Mesendoderm (in vitro differentiated cells): ENCODE measurements around the gene PRKN.

Experiments
- DNase-seq: peaks from one replicate; pipeline ENCODE4 v3.0.0; 2013
- H2AK5ac ChIP-seq: 2 replicates; pipeline ENCODE4 v1.6.1; 2013; ENCODE audit warnings: low read length, inconsistent platforms
- H2BK120ac ChIP-seq: 2 replicates; pipeline ENCODE4 v1.6.1; 2013; ENCODE audit warnings: low read depth, mild to moderate bottlenecking, low read length, moderate library complexity, mixed read lengths
- H2BK15ac ChIP-seq: replicated peaks from 2 replicates; pipeline ENCODE4 v1.6.1; 2013; ENCODE audit warnings: low read depth, mild to moderate bottlenecking, moderate library complexity
- H2BK5ac ChIP-seq: 2 replicates; pipeline ENCODE4 v1.6.1; 2013; ENCODE audit warnings: low read length, inconsistent platforms
- H3K18ac ChIP-seq: 2 replicates; pipeline ENCODE4 v1.6.1; 2013; ENCODE audit warnings: mild to moderate bottlenecking, low read length, mixed read lengths
- H3K23ac ChIP-seq: one replicate; pipeline ENCODE4 v1.6.1; 2013; ENCODE audit warnings: low read length
- H3K27ac ChIP-seq: 2 replicates; pipeline ENCODE4 v1.5.1; 2013; ENCODE audit warnings: low read depth, mild to moderate bottlenecking, inconsistent platforms, low read length, moderate library complexity
- H3K27me3 ChIP-seq: 2 replicates; pipeline ENCODE4 v1.6.1; 2013; ENCODE audit warnings: low read length, control low read depth, mild to moderate bottlenecking, inconsistent platforms; ENCODE audit not compliant: insufficient read depth, poor library complexity
- H3K36me3 ChIP-seq: 2 replicates; pipeline ENCODE4 v1.6.1; 2013; ENCODE audit warnings: low read length, inconsistent platforms; ENCODE audit not compliant: control insufficient read depth, insufficient read depth
- H3K4ac ChIP-seq: one replicate; pipeline ENCODE4 v1.6.1; 2013; ENCODE audit warnings: low read depth, mild to moderate bottlenecking, low read length, moderate library complexity
- H3K4me1 ChIP-seq: 2 replicates; pipeline ENCODE4 v1.6.1; 2013; ENCODE audit warnings: low read depth, low read length, inconsistent platforms; ENCODE audit not compliant: control insufficient read depth
- H3K4me2 ChIP-seq: 2 replicates; pipeline ENCODE4 v1.6.1; 2013; ENCODE audit warnings: low read length
- H3K4me3 ChIP-seq: 2 replicates; pipeline ENCODE4 v1.5.1; 2013; ENCODE audit warnings: mild to moderate bottlenecking, low read length
- H3K56ac ChIP-seq: one replicate; pipeline ENCODE4 v1.6.1; 2013; ENCODE audit warnings: low read length
- H3K79me1 ChIP-seq: 2 replicates; pipeline ENCODE4 v1.6.1; 2013; ENCODE audit warnings: low read length, inconsistent platforms
- H3K79me2 ChIP-seq: 2 replicates; pipeline ENCODE4 v1.6.1; 2013; ENCODE audit warnings: mild to moderate bottlenecking, low read length; ENCODE audit not compliant: control insufficient read depth, insufficient read depth
- H3K9ac ChIP-seq: 2 replicates; pipeline ENCODE4 v1.6.1; 2013; ENCODE audit warnings: low read length, inconsistent platforms
- H4K5ac ChIP-seq: one replicate; pipeline ENCODE4 v1.6.1; 2013; ENCODE audit warnings: low read length
- H4K8ac ChIP-seq: one replicate; pipeline ENCODE4 v1.6.1; 2013; ENCODE audit warnings: low read depth, mild to moderate bottlenecking, control low read depth, low read length, moderate library complexity
- WGBS: extraction: QIAGEN DNeasy Blood & Tissue Kit; methylation state at CpG from one replicate; pipeline ENCODE4 v1.1.7; 2013; ENCODE audit warnings: low lambda C conversion rate, missing lambda C conversion rate; ENCODE audit not compliant: insufficient coverage; ENCODE audit errors: extremely low coverage; 5-methylcytosine and 5-hydroxymethylcytosine counted together

PRKN gene

GRCh38 chr6:161408041-161408440 is 1319.5 kb downstream of the PRKN start:
- Histone ChIP-seq H3K18ac (no peak overlapping the region), H2BK120ac (no peak overlapping the region), H3K4me3 (no peak overlapping the region), H3K23ac (no peak overlapping the region), H2AK5ac (no peak overlapping the region), H3K79me1 (no peaks in the 10 kb centered on the region), H2BK5ac (no peak overlapping the region), H3K27me3 (no peaks in the 10 kb centered on the region), H3K36me3 (no peaks in the 10 kb centered on the region), H3K4me2 (no peak overlapping the region), H4K8ac (no peak overlapping the region), H3K56ac (no peak overlapping the region), H3K4me1 (no peaks in the 10 kb centered on the region), H3K9ac (no peak overlapping the region), H3K27ac (no peak overlapping the region), H3K79me2 (no peaks in the 10 kb centered on the region), H4K5ac (no peak overlapping the region), H2BK15ac (no peak overlapping the region), H3K4ac (no peak overlapping the region)
- DNase-seq, result no peak
- WGBS, result no CpG with 5 or more reads among the region's 8 CpGs

GRCh38 chr6:161407581-161407980 is 1320.0 kb downstream of the PRKN start:
- Histone ChIP-seq H3K27me3 (no peaks in the 10 kb centered on the region), H3K79me2 (no peaks in the 10 kb centered on the region), H3K4me3 (no peak overlapping the region), H3K23ac (no peak overlapping the region), H2BK5ac (no peak overlapping the region), H2AK5ac (no peak overlapping the region), H4K8ac (no peak overlapping the region), H3K4ac (no peak overlapping the region), H3K56ac (no peak overlapping the region), H4K5ac (no peak overlapping the region), H3K18ac (no peak overlapping the region), H3K4me2 (no peak overlapping the region), H3K79me1 (no peaks in the 10 kb centered on the region), H2BK120ac (no peak overlapping the region), H3K27ac (peak overlapping the region; percentile 26), H3K4me1 (no peaks in the 10 kb centered on the region), H2BK15ac (no peak overlapping the region), H3K36me3 (no peaks in the 10 kb centered on the region), H3K9ac (no peak overlapping the region)
- WGBS, result no CpG with 5 or more reads among the region's 4 CpGs
- DNase-seq, result no peak

GRCh38 chr6:161407115-161407514 is 1320.5 kb downstream of the PRKN start:
- Histone ChIP-seq H2BK120ac (no peak overlapping the region), H3K18ac (no peak overlapping the region), H3K23ac (no peak overlapping the region), H3K56ac (no peak overlapping the region), H3K79me1 (no peaks in the 10 kb centered on the region), H3K9ac (no peak overlapping the region), H3K79me2 (no peaks in the 10 kb centered on the region), H3K4me3 (no peak overlapping the region), H2AK5ac (no peak overlapping the region), H3K4me1 (peaks cover 3% of the 10 kb centered on the region), H3K27ac (no peak overlapping the region), H2BK15ac (no peak overlapping the region), H4K8ac (no peak overlapping the region), H2BK5ac (no peak overlapping the region), H3K4me2 (no peak overlapping the region), H3K36me3 (no peaks in the 10 kb centered on the region), H4K5ac (no peak overlapping the region), H3K4ac (no peak overlapping the region), H3K27me3 (no peaks in the 10 kb centered on the region)
- no CpG with 5 or more reads among the region's 2 CpGs for WGBS
- DNase-seq, result no peak

GRCh38 chr6:161406646-161407045 is 1320.9 kb downstream of the PRKN start:
- no peak overlapping the region for H4K5ac ChIP-seq
- no peaks in the 10 kb centered on the region for H3K79me2 ChIP-seq
- H3K27me3 ChIP-seq, result no peaks in the 10 kb centered on the region
- peaks cover 3% of the 10 kb centered on the region for H3K4me1 ChIP-seq
- H3K4ac ChIP-seq, result no peak overlapping the region
- H3K56ac ChIP-seq, result no peak overlapping the region
- no peak overlapping the region for H2BK120ac ChIP-seq
- H3K23ac ChIP-seq, result no peak overlapping the region
- H4K8ac ChIP-seq, result no peak overlapping the region
- no peak for DNase-seq
- no peak overlapping the region for H3K18ac ChIP-seq
- WGBS, result no CpG with 5 or more reads among the region's 6 CpGs
- H3K36me3 ChIP-seq, result no peaks in the 10 kb centered on the region
- no peak overlapping the region for H2BK5ac ChIP-seq
- H2BK15ac ChIP-seq, result no peak overlapping the region
- H3K4me2 ChIP-seq, result no peak overlapping the region
- no peak overlapping the region for H3K9ac ChIP-seq
- H3K27ac ChIP-seq, result no peak overlapping the region
- H3K79me1 ChIP-seq, result no peaks in the 10 kb centered on the region
- no peak overlapping the region for H2AK5ac ChIP-seq
- no peak overlapping the region for H3K4me3 ChIP-seq

GRCh38 chr6:161405418-161405817 is 1322.1 kb downstream of the PRKN start:
- H3K56ac ChIP-seq, result no peak overlapping the region

GRCh38 chr6:161403717-161404116 is 1323.8 kb downstream of the PRKN start:
- H3K4me1 ChIP-seq, result peaks cover 3% of the 10 kb centered on the region
- no peak overlapping the region for H3K4me3 ChIP-seq
- H3K79me2 ChIP-seq, result no peaks in the 10 kb centered on the region
- H3K27ac ChIP-seq, result no peak overlapping the region
- no peak overlapping the region for H3K18ac ChIP-seq
- no peak overlapping the region for H2BK15ac ChIP-seq
- no peaks in the 10 kb centered on the region for H3K79me1 ChIP-seq
- H3K4ac ChIP-seq, result no peak overlapping the region
- WGBS, result no CpG with 5 or more reads among the region's 1 CpG
- H2BK120ac ChIP-seq, result no peak overlapping the region
- no peak for DNase-seq
- no peaks in the 10 kb centered on the region for H3K36me3 ChIP-seq
- no peak overlapping the region for H3K4me2 ChIP-seq
- no peak overlapping the region for H3K56ac ChIP-seq
- no peak overlapping the region for H4K8ac ChIP-seq
- no peak overlapping the region for H3K23ac ChIP-seq
- no peak overlapping the region for H2AK5ac ChIP-seq
- no peak overlapping the region for H2BK5ac ChIP-seq
- no peak overlapping the region for H3K9ac ChIP-seq
- no peak overlapping the region for H4K5ac ChIP-seq
- no peaks in the 10 kb centered on the region for H3K27me3 ChIP-seq

More at GRCh38 chr6:161405418-161405817, 1322.1 kb downstream of the PRKN start:
- Histone ChIP-seq H2AK5ac (no peak overlapping the region), H3K18ac (no peak overlapping the region), H3K9ac (no peak overlapping the region), H3K79me1 (no peaks in the 10 kb centered on the region), H3K4me1 (peaks cover 3% of the 10 kb centered on the region), H3K79me2 (no peaks in the 10 kb centered on the region), H3K4me3 (no peak overlapping the region), H3K23ac (no peak overlapping the region), H4K5ac (no peak overlapping the region), H4K8ac (no peak overlapping the region), H3K27ac (no peak overlapping the region), H2BK15ac (no peak overlapping the region), H2BK120ac (no peak overlapping the region), H3K4me2 (no peak overlapping the region), H3K4ac (no peak overlapping the region), H3K36me3 (no peaks in the 10 kb centered on the region), H3K27me3 (no peaks in the 10 kb centered on the region), H2BK5ac (no peak overlapping the region)
- no CpG with 5 or more reads among the region's 4 CpGs for WGBS
- no peak for DNase-seq
